Measurements from ENCODE around the gene HOXB5.

Gene HOXB5

DNA sequence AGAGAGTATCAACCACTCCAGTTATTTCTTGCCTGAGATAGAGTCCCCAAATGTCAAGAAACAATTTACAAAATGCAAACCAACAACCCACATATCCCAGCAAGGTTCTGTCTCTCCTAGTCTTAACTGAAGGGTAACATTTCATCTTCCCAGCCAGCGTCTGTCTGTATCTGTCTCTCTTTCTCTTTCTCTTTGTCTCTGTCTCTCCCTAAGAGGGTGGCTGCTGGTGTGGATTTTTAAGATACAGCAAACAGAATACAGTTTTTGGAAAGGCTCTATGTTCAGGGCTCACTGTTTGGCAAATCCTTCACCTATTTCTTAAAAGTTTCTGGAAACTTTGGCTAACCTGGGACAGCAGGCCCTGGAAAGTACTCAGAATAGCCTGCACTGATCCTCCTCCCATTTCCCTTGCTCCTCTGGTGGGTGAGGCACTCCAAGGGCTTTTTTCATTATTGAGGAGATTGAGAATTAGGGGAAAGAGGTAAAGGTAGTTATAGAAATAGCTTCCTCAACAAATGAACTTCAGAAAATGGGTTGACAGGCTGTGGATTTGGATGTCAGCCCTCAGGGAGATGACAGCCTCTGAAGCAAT is 21.7 kb downstream of the HOXB5 start:
- no peak for DNase-seq (ENCODE audit: low spot score)

DNA sequence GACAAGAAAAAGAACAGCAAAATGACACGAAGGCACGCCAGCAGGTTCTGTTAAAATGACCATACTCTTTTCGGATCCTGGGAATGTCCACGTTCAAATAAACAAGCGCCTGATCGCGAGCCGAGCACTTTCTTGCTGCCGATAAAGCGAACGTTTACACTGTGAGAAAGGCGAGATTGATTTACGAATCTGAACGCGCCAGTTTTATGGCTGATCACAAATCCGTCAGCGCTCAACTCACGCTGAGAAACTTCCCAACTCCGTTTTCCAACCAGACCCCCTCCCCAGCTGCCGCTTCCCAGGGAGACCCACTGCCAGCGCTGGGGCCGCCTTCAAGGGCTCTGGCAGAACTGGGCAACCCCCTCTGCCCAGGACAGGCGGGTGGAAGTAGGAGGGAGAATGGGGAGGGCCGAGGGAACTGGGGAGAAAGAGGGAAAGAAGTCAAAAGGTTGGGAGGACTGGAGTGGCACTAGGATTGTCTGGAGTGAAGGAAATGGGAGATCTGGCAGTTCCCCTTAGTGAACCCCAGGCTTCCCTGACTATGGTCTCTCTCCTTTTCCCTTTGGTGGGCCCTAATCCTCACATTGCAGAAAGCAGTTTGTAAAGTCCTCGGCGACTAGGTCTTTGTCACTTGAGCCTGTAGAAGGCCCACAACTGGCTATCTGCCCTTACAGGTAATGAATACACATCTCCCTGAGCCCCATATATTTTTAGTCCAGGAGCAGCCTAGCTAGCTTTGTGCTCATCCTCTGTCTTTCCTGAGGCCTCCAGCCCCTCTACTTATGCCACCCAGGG is 22.4 kb downstream of the HOXB5 start:
- DNase-seq (ENCODE audit: low spot score): no peak

DNA sequence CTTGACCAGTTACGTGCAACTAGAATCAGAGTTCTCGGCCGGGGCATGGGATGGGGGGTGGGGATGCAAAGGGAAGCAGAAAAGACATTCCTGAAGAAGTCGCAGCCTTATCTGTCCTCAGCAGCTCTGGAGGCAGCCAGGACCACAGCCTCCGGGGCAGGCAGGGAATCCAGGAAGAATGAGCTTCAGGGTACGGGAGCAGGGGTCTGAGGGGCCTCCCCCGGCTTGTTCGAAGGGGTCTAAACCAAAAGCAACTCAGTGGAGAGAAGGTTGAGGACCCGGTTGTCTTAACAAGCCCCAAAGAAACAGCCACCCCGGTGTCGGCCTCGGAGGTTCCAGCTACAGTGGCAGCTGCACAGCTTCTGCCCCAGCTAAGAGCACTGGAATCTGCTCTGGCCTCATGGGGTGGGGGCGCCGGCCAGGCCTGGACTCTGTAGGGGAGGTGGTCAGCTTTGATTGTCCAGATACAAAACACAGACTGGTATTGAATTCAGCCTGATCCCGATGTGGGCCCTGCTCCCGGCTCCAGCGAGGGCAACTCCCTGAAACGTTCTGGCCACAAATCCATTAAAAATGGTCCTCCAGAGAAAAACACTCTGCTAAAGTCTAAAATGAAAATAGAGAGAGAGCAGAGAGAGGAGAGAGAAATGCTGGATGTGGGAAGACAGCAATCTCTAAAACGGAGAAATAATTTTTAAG is 23.1 kb downstream of the HOXB5 start:
- DNase-seq (ENCODE audit: low spot score): no peak

DNA sequence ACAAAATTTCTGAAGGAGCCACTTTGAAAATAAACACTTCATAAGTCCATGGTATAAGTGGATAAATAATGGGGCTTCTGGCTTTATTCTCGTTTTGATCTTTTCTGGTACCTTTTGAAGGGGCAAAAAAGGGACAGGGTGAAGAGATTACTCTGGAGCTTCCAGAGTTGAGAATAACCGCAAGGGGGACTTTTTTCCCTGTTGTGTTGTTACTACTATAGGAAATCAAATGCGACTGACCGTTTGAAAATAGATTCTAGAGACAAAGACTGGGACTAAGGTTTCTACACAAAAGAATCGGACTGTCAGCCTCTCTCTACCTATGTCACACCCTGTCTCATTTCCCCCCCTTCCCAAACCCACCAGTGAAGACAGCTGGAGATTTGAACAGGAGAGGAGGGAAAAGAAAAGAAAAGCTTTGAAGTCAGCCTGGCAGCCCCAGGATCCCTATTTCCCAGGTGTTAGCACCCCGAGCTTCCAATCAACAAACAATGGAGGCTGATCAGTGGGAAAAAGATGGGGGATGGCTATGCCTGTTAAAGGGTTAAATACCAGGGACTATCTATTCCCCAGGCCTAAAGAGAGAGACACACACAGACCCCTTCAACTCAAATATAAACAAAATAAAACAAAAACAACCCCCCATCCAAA is 23.8 kb downstream of the HOXB5 start:
- no peak for DNase-seq (ENCODE audit: low spot score)

DNA sequence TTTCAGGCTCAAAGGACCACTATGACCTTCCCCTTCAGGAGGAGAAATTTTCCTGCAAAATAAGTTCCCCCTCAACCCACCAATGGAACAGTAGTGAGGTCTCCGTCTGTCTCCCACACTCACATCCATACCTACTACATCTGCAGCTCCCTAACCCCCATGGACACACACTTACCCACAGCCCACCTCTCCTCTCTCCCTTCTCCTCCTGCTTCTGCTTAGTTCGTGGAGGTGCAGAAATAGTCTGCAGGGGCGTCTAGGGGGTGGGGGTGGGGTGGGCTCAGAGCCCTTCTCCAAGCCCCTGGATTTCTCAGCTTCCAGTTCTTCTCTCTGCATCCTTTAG is 24.4 kb downstream of the HOXB5 start:
- DNase-seq (ENCODE audit: low spot score): no peak

DNA sequence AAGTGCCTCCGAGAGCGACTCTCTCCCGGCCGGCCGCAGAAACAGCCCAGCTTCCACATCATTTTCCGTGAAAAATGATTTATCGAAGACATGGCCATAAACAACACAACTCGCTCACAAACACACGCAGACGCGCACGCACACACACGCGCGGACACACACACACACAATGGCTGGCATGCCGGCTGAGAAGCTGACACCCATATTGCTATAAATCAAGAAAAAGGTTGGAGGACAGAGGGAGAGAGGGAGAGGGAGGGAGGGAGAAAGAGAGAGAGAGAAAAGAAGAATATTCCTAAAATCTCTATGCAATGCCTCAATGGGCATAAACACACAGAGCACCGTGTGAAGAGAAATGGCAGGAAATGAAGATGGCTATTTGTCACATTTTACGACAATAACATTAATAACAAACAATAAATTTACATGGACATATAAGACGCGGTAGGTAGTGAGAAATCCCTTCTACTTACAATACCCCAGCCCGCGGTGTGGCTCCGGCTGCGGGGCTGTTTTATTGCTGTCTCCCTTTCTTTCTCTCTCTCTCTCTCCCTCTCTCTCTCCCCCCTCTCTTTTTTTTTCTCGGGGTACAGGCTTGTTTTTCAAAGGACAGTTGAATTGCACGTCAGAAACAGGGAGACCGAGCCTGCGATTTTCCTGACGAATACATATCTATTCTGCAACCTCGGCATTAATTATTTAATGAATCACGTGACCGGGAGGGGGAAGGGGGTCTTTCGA is 24.9 kb downstream of the HOXB5 start:
- no peak for DNase-seq (ENCODE audit: low spot score)

DNA sequence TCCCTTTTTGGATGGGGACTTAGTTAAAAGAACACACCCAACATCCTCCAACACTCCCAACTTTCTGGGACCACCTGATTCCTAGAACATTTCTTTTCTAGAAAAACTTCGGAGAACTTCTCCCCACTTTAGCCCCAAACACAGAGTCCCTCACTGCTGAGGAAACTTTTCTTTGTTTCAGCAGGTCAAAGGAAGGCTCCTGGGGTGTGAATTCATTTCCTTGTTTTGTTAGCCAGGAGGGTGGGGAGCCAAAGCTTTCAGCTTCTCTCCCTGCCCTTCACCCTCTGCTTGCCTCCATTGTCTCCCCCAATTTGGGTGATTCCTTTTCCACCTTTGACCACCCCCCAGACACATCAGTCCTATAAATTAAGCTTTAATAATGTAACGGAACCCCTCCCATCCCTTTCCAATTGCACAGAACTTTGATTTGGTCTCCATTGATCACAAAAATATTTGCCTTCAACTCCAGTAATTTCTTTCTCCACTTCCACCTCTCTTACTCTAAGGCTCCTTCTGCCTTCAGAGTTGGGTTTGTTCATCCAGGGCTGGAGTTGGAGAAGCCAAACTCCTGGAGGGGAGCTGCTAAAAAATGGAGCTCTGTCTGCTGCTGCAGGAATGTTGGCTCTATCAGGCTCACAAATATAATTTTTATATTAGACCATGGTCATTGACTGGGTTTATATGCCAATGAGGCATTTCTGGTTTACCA is 25.8 kb downstream of the HOXB5 start:
- DNase-seq (ENCODE audit: low spot score): no peak

DNA sequence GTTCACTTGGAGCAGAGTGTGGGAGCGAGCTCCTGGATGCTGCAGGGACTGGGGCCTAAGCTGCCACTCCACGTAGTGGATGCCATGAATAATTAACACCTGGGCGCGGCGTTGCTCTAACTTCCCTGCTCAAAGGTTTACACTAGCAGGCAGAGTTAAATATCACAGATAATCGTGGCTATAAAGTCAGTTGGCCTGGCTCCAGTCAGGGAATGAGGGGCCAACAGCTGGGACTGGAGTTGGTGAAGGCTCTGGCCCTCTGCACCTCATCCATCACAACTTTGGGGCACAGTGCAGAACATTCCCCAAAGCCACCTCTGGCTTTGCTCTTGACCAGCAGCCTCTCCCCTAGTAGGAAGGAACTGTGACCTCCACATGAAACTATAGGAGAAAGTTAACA is 26.4 kb downstream of the HOXB5 start:
- DNase-seq (ENCODE audit: low spot score): no peak

DNA sequence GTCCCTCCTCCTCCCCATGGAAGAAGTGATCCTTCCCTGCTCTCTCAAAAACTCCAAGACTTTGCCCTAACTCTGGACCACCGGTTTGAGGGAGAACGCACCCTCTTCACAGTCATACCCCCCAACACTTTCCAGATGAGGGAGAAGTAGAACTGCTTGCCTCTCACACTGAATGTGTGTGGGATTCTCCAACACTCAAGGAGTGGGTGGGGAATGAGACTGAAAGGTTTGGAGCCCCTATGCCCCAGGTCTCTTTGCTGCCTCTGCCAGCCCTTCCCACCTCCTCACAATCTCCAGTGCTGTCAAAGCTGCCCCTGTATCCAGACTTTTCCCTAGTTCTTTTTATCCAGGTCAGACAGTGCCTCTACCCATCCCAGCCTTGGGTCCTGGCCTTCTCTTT is 26.9 kb downstream of the HOXB5 start:
- DNase-seq (ENCODE audit: low spot score): no peak

DNA sequence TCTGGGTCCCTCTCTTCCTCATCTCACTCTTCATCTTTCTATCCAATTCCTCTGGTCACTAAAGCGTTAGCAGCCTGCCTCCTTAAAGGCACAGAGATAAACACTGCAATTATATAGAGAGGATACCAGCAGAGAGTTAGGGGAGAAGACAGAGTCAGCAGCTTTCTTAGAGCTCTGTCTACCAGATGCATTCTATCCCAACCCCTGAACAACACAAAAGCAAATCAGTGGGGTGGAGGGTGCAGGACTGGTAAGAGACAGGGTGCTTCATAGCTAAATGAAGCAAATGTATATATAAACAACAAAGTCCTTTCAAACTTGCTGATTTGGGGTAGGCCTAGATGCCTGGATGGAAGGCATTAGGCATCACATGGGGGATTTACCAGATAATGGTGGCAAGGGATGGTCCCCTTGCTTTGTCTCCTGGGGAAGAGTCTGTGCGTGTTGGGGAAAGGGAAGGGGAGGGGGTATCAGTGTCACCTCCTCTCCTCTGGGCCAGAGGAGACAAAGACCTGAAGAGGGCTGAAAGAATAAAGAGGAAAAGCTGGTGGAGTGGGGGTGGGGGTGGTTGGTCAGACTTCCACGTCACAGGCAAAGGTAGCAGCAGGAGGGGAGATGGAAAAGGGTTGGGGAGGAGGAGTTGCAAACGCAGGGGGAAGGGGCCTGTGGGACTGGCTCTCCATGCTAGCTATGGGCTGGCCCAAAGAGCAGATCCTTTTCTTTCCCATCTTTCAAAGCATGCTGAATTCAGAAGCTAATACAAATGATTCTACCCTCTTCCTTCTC is 27.5 kb downstream of the HOXB5 start:
- no peak for DNase-seq (ENCODE audit: low spot score)

DNA sequence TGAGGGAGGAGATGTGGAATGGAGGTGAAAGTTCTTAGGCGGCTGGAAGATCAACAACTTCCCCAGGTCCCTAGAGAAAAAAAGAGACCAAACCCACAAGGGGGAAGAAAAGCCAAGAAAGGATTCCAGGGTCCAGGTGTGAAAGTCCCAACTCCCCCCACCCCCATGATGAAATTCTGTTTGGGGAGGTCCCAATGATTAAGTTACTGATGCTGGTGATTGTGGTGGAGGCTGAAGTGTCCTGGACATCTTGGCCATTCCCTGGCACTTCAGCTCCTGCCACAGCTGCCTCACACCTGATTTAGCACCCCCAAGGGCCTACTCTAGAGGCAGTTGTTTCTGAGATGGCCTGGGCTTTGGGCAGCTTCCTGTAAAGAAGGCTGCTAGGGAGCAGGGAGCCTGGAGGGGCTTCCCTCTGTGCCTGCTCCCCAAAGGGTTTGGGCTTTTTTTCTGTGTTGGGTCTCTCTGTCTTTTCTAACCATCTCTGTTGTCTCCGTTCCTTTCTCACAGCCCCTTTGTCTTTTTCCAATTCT is 28.5 kb downstream of the HOXB5 start:
- DNase-seq (ENCODE audit: low spot score): no peak

DNA sequence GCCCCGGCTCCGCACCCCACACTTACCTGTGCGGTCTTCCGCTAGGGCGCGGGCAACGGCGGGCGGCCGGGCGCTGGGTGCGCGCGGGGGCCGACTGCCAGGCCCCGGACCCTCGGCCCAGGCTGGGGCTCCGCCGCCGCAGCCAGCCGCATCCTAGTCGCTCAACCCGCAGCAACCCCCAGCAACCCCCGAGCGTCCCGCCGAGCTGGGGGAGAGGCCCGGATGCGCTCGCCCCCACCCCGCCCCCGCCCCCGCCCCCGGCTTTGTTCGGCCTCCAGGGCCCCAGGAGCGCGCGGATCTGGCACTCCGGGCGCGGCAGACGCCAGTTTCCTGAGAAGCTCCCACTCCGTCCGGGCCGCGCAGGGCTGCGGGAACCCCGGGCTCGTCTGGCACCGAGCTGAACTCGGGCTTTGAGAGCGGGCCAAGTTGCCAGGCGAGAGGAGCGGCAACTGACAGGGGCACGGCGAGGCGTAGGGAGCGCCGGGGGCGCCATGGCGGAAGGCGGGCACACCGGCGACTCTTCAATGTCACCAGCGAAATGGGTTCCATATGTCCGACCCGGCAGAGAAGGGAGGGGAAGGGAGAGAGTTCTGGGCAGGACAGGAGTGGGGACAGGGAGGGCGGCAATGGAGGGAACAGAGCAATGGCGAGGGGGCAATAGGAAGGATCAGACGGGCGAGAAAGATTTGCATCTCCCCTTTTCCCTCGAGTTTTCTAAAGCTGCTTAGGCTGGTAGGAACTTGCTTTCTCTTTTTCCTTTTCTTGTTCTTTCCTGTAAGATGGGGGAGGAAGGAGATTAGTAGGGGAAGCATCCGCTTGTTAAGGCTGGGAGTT is 29.2 kb downstream of the HOXB5 start:
- no peak for DNase-seq (ENCODE audit: low spot score)

DNA sequence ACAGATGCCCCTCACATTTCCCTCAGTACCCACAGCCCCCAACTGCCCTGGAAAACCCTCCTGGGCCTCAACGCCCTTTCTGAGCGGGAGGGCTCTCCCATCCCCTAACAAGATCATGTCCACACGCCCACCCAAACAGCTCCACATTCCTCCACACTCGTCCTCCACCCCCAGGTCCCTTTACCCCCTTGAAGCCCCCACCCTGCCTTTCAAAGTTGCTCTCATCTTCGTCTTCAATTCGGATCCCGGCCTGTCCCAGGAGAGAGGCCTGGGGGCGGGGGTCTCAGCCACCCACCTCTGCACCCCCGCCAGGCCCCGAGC is 29.8 kb downstream of the HOXB5 start:
- no peak for DNase-seq (ENCODE audit: low spot score)

DNA sequence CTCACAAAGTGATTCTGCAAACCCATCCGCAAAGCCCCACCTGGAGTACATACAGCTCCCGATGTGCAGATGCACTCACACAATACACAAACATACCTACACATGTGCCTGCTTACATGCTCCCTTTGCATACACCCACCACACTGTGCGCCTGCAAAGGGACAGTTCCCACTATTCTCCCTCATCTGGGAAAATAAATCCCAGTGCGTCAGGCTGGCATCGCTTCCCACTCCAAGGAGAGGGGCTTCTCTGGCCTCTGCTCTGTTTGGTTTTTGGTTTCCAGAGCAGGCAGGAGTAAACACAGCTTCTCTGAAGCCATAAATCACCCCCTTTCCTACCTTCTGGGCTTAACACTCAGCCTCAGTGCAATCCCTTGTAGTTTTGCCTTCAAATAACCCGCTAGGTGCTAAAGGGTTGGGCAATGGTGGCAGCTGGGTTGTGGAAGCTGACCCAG is 30.2 kb downstream of the HOXB5 start:
- DNase-seq (ENCODE audit: low spot score): no peak

DNA sequence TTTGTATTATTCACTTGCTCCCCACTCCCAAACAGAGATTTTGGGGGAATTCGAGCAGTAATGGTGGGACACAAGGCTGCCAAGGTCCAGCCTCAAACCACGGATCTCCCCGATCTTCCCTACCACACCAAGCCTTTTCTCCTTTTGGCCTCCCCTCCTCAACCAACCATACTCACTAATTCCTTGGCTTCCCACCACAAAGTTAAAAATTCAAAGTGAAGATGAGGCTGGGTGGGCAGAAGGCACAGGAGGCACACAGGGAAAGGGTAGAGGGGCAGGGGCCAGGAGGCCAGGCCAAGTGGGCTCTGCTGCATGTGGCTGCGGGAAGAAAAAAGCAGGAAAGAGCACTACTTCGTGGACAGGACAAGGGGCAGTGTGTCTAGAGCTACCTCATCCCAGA is 30.6 kb downstream of the HOXB5 start:
- no peak for DNase-seq (ENCODE audit: low spot score)

DNA sequence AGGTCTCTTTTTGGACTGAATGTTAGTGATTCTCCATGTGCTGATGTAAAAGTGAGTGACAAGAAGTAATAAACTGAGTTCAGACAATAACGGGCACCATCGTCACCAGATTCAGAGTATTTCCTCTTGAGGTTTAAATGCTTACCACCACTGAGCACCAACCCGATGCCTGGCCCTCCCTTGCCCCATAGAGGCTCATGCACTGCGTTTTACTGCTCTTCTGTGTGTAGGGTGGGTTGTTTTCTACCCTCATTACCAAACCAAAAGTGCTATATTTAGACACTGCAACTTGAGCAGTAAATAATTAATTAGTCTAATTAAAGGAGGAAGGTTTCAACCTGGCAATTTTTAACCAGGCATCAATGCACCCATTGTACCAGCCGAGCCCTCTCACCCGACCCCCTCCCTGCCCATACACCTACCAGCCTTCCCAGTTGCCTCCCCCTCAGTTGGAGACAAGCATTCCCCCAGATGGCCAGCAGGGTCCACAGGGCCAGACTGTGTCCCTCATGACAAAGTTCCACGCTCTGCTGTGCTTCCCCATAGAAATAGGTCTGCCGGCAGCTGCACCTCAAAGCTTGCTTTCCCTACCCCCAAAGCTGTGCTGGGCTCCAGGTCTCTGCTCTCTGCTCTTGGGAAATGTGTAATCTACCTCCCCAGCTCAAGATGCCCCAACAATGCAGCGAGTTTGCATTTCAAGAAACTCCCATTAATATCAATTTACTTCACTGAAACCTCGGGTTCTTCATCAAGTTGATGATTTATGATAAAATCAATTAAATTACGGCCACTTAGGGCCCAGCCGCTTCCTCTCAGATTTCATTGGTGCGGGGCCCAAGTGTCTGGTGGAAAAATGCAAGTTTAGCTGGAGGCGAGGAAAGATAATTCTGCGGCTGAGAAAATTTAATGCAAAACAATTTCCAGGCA is 31.4 kb downstream of the HOXB5 start:
- DNase-seq (ENCODE audit: low spot score): no peak

DNA sequence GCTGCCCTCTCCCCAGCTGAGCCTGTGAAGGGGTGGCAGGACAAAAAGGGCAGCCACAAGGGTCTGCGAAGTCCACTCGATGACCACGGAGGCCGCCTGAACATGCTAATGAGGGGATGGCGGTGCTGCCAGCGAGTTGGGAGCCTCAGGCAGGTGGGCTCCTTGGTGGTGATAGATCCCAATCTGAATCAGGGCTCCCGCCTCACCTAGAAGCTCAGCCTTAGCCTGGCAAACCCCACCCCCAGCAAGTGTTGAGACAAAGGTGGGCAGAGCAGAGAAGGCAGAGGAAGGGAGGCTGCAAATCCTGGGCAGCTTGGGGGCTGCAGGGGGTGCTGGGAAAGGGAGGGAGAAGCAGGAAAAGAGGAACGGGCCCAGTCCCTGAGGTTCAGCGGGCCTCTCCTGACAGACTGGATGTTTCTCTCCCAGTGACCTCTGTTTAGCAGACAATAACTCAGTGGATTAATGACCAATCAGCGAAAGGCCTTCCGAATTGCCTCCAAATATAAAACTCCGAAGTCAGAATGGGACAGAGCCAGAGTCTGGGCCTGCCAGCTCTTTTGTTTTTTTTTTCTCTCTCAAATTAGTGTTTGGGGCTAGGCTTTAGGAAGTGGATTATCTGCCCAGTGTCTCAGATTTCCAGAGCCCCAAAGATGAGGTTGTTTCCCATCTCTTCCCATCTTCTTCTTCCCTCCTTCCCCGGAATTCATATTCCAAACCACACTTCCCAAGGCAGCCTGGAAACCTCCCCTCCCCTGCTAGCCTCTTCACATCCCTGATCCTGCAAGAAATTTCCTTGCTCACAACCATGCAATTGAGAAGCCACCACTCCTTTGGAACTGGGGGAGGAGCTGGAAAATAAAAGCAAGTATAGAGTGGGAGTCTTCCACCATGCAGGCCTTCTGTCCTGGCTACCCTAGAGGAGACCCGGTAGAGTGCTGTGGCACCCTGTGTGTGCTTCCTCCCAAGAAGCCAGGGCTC is 33.5 kb downstream of the HOXB5 start:
- DNase-seq (ENCODE audit: low spot score): no peak
